CD4-positive, alpha-beta T cell treated with Interleukin-4 for 1 hour (primary cell): ENCODE measurements around the gene SMYD3.
A peak's percentile ranks its signal among the peaks of the same experiment; 100 is the strongest.

Experiments
- DNase-seq, 2 donors: peaks; one replicate each; pipeline ENCODE4 v3.0.0-alpha.2; 2020 to 2022

The SMYD3 gene

DNA sequence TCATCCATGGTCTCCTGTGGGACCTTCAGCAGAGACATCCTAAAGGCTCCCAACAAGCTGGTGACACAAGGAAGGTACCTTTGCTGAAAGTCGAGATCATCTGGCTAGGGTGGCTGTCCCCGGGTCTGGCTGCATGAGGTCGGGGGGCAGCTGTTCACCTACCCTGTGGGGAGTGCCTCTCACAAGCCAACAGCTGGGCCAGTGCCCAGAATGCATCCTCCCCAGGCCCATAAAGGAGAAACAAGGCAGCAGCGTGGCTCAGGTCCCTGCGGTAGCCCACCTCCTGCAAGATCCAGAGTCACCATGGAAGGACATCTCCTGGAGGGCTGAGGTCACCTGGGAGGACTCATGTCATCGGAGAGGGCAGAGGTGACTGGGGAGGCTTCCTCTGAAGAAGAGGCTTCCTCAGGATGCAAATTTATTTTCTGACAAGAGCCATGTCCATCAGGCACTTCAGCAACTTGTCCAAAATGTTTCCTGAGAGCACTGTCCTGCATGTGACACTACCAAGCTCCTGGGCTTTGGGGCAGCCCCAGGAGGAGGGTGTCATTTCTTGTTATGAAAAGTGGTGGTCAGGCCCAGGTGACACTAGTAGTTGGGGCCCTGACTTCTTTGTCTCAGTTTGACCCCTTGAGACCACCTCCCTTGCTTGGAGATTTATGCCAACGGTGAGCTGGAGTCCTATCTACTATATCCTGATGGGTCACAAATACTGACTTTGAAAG, 6.7 kb upstream of the SMYD3 start:
- no peak for DNase-seq

DNA sequence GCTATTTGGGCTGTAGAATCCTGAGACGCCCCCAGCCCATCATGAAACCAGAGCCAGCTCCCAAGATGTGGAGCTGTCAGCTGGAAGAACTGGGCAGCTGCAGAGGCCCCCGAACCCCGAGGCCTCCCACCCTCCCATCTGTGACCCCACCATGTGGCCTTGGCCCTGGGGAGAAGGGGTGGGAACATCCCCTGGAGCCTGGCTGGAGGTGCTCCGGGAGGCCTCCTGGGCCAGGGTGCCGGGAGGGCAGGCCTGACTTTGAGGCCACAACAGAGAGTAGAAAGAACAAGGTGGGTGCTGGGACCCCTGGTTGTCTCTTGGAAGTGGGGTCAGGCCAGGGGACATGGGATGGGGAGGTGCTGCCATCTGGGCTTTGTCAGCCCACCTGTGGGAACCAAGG, 6.0 kb upstream of the SMYD3 start:
- DNase-seq, result no peak

GRCh38 chr1:246512635-246513034, 5.6 kb upstream of the SMYD3 start:
- DNase-seq, result no peak

- DNase-seq, result no peak
Measured at GRCh38 chr1:246512230-246512629, 5.2 kb upstream of the SMYD3 start.

GRCh38 chr1:246511203-246511602, 4.1 kb upstream of the SMYD3 start:
- DNase-seq, result no peak

DNA sequence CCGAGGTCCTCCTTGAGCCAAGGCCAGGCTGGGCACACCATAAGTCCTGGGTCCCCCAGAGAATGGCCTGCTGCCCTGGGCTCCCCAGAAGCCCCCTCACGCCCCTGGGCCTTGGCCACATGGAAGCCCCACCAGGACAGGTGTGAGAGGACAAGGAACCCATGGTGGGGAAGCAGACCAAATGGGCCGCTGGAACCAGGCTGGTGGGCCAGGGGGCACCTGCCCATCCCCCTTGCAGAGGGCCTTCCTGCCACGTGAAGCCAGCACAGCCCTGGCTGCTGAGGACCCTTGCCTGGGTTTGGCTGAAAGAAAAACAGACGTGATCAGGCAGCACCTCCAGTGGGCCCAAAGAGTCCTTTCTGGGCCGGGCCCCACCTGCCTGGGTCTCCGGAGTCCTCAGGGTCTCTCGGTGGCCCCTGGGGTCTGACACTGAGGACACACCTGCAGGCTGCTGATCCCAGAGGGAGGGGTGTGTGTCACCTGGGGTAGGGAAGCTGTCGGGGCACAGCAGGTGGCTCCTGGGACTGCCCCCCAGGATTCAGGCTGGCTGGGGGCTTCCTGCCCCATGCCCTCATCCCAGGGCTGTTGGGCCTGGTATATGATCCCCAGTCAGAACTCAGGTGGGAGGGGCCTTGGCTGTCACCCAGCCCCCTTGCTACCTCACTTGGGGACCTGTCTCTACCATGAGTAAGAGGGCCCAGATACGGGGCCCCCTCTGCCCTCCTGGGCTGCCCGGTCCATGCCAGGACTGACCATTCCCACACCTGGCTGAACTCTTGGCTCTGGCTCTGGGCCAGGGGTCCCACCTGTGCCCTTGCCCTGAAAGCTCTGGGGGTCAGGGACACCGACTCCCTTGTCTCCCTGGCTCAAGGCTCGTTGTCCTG, 3.3 kb upstream of the SMYD3 start:
- DNase-seq, result no peak

GRCh38 chr1:246508897-246509688, 2.0 kb upstream of the SMYD3 start:
- DNase-seq, result no peak

DNA sequence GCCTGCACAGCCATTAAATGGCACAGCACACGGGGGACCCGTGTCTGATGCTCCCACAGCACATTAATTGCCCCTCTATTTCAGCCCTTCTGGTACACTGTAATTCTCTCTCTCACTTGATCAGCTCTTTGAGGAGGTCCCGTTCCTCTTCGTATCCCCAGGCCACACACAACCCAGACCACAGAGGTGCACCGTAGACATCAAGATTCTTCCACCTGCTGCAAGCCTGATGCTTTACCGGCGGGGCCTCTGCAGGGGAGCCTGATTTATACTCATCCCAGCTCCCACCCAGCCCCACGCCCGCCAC, 759 bp downstream of the SMYD3 start:
- no peak for DNase-seq

- no peak for DNase-seq
Measured at GRCh38 chr1:246503341-246503740, 3.7 kb downstream of the SMYD3 start.

- DNase-seq, result peak in 1 of 2 donors; percentile 80
Measured at GRCh38 chr1:246497331-246497915, 9.7 kb downstream of the SMYD3 start.

DNA sequence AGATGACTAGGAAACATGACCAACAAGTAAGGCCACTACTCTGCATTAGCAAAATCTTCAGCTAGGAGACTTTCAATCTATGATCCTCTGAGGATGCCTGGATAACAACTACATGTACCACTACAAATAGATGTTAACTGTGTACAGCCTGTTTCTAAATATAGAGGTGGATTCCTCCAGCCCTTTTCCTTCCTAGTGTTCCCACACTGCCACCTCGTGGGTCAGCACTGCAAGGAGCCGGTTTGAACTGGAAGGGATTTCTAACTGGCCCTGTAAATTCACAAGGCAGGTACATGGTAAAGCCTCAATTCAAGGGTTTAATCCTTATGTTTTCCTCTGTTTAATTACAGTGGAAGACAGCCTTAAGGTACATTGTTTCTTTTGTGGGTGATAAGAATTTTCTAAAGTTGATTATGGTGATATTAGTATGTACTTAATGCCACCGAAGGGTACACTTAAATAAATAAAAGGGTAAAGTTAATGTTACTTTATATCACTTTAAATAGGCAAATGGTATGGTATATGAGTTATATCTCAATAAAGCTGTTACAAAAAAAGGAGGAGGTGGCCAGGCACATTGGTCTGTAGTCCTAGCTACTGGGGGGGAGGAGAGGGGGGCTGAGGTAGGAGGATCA, 14.4 kb downstream of the SMYD3 start:
- DNase-seq, result peak in 1 of 2 donors; percentile 23

GRCh38 chr1:246491551-246492053, 15.5 kb downstream of the SMYD3 start:
- no peak for DNase-seq

GRCh38 chr1:246488674-246489073, 18.4 kb downstream of the SMYD3 start:
- no peak for DNase-seq

DNA sequence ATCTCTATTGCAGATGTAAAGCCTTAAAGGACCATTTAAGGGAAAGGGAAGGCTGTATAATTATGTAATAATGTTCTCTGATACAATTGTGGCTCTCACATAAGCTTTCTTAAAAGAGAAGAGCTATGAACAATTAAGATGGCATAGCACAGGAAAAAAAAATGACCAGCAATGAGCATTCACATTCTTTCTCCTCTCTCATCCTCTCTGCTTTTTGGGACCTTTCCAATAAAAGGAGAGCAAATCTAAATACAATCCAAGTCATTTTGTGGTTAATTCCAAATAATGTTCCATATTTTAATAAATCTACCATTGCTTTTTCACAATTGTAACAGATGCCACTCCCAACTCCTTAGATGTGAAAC, 23.5 kb downstream of the SMYD3 start:
- DNase-seq, result no peak

GRCh38 chr1:246482805-246483568, 24.1 kb downstream of the SMYD3 start:
- DNase-seq, result no peak

DNA sequence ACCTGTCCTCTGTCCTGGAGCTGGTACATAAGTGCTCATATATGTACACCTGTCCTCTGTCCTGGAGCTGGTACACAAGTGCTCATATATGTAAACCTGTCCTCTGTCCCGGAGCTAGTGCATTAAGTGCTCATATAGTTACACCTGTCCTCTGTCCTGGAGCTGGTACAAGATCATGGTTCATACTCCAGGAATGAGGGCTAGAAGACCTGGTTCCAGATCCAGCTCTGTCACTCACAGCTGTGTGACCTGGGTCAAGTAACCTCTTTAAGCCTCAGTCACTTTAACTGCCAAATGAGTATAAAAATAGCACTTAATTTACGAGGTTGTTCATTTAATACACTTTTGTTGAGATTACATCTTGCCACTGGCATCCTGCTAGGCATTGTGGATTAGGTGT, 28.0 kb downstream of the SMYD3 start:
- DNase-seq, result no peak

- DNase-seq, result no peak
Measured at GRCh38 chr1:246477634-246478033, 29.4 kb downstream of the SMYD3 start.

- DNase-seq, result no peak
Measured at GRCh38 chr1:246476771-246477170, 30.3 kb downstream of the SMYD3 start.

DNA sequence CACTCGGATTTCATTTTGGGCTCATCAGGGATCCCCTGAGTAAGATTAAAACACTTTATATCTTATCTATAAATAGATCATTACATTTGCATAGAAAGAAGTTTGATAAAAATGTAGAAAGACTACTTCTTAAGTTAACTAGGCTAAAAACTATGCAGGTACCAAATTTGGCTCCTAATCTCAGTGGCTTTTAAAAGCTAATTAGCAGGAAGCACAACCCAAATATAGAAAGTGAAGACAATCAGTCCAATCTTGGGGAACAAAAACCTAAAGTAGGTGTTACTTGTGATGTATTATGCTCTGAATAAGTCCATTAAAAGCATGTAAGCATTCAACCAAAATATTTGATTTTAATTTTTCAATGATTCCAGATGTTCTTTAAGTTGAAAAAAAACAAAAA, 35.4 kb downstream of the SMYD3 start:
- DNase-seq, result no peak

DNA sequence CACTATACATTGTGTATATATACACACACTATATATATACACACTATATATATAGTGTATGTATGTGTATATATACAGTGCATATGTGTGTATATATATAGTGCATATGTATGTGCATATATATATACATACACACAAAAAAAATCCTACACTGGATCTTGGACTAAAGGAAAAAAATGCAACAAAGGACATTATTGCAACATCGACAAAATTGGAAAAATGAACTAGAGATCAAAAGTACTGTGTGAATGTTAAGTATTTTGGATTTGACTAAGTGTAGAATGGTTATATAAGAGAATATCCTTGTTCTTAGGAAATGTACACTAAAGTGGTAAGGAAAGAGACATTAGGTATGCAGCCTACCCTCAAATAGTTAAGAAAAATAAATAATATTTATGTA, 36.5 kb downstream of the SMYD3 start:
- no peak for DNase-seq

DNA sequence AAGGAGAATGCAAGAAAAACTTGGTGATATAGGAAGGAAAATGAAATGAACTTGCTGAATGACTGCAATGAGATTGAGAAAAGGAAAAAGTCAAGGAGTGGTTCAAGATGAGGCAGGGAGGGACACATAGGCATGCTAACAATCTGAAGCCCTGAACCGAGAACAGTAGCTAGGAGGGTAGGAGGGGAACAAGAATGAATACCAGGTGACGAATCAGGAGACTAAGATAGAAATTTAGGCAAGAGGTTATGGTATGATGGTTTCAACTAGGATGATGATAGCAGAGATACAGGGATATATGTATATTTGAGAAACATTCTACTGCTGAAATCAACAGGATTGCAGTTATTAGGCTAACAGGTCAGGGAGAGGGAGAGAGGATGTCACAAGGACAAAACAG, 44.1 kb downstream of the SMYD3 start:
- DNase-seq, result no peak

DNA sequence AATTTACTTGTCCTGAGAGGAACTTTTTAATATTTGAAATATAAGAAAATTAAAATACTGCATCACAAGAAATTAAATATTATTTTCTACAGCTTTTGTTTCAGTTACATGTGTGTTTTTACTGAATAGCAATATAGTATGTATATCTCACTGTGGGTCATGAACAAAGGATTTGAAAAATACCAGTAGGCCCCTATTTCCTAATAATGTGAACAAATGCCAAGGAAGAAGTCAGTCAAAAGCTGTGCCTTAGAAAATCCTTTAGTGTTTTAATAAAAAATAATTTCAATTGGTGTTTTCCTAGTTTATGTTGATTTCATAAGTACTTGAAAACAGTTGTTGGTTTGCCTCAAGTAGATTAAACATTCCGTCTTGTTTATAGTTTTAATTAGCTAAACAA, 46.7 kb downstream of the SMYD3 start:
- no peak for DNase-seq
